ENCODE data around the gene STAP1. TPM values are rescaled to one million over a fixed set of nuclear protein-coding genes. Genes with fewer than 3 reads are reported as not detected.

STAP1 gene
- total and polyA plus RNA-seq, 4 donors = 0.03 to 0.51 (median 0.29) TPM

DNA sequence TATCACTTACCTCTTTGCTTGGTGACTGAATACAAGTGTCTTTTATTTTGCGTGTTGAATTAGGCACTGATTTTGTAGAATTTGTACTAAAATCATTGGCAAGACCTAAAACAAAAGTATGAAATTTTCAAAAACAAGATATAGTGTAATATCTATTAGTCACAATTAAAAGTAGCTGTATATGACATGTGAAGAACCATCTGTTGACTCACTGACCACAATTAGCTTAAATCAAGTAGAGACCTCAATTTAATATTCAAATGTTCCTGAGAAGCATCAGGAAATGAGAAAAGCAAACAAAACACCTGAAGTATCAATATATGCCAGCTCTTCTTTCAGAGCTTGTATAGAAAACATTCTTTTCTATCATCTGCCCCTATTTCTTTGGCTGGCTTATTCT, 18.7 kb upstream of the STAP1 start:
- no peak overlapping the region for H3K9ac ChIP-seq (ENCODE audit: low read depth in 1 of 2, low read length in 2 of 2)
- H3K27ac ChIP-seq (ENCODE audit: low read depth in 1 of 2, low read length in 2 of 2) = no peak overlapping the region
- H3K4me1 ChIP-seq (ENCODE audit: control insufficient read depth in 4 of 4, insufficient read depth in 4 of 4, low read length in 3 of 4) = peaks cover 1 to 28% (median 18%) of the 10 kb centered on the region in 4 donors
- WGBS = 96% methylated on average over 1 of the region's 1 CpG
- TF ChIP-seq, protein P1, sequence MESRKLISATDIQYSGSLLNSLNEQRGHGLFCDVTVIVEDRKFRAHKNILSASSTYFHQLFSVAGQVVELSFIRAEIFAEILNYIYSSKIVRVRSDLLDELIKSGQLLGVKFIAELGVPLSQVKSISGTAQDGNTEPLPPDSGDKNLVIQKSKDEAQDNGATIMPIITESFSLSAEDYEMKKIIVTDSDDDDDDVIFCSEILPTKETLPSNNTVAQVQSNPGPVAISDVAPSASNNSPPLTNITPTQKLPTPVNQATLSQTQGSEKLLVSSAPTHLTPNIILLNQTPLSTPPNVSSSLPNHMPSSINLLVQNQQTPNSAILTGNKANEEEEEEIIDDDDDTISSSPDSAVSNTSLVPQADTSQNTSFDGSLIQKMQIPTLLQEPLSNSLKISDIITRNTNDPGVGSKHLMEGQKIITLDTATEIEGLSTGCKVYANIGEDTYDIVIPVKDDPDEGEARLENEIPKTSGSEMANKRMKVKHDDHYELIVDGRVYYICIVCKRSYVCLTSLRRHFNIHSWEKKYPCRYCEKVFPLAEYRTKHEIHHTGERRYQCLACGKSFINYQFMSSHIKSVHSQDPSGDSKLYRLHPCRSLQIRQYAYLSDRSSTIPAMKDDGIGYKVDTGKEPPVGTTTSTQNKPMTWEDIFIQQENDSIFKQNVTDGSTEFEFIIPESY (IDR thresholded peaks at IDR 0.05) = no peak
- no peak for TF ChIP-seq RXRA (IDR thresholded peaks at IDR 0.05)
- TF ChIP-seq FOXA1 (IDR thresholded peaks at IDR 0.05) = no peak
- TF ChIP-seq JUND (IDR thresholded peaks at IDR 0.05) = no peak
- TF ChIP-seq YY1 (IDR thresholded peaks at IDR 0.05) = no peak
- no peak for TF ChIP-seq NR2F2 (IDR thresholded peaks at IDR 0.05)
- TF ChIP-seq, protein P2, sequence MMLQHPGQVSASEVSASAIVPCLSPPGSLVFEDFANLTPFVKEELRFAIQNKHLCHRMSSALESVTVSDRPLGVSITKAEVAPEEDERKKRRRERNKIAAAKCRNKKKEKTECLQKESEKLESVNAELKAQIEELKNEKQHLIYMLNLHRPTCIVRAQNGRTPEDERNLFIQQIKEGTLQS (IDR thresholded peaks at IDR 0.05) = no peak
- TF ChIP-seq, protein P3, sequence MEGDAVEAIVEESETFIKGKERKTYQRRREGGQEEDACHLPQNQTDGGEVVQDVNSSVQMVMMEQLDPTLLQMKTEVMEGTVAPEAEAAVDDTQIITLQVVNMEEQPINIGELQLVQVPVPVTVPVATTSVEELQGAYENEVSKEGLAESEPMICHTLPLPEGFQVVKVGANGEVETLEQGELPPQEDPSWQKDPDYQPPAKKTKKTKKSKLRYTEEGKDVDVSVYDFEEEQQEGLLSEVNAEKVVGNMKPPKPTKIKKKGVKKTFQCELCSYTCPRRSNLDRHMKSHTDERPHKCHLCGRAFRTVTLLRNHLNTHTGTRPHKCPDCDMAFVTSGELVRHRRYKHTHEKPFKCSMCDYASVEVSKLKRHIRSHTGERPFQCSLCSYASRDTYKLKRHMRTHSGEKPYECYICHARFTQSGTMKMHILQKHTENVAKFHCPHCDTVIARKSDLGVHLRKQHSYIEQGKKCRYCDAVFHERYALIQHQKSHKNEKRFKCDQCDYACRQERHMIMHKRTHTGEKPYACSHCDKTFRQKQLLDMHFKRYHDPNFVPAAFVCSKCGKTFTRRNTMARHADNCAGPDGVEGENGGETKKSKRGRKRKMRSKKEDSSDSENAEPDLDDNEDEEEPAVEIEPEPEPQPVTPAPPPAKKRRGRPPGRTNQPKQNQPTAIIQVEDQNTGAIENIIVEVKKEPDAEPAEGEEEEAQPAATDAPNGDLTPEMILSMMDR (IDR thresholded peaks at IDR 0.05; ENCODE audit: low read depth, low read length, missing input control) = no peak
- no peak for TF ChIP-seq SP1 (IDR thresholded peaks at IDR 0.05)
- TF ChIP-seq, protein P4, sequence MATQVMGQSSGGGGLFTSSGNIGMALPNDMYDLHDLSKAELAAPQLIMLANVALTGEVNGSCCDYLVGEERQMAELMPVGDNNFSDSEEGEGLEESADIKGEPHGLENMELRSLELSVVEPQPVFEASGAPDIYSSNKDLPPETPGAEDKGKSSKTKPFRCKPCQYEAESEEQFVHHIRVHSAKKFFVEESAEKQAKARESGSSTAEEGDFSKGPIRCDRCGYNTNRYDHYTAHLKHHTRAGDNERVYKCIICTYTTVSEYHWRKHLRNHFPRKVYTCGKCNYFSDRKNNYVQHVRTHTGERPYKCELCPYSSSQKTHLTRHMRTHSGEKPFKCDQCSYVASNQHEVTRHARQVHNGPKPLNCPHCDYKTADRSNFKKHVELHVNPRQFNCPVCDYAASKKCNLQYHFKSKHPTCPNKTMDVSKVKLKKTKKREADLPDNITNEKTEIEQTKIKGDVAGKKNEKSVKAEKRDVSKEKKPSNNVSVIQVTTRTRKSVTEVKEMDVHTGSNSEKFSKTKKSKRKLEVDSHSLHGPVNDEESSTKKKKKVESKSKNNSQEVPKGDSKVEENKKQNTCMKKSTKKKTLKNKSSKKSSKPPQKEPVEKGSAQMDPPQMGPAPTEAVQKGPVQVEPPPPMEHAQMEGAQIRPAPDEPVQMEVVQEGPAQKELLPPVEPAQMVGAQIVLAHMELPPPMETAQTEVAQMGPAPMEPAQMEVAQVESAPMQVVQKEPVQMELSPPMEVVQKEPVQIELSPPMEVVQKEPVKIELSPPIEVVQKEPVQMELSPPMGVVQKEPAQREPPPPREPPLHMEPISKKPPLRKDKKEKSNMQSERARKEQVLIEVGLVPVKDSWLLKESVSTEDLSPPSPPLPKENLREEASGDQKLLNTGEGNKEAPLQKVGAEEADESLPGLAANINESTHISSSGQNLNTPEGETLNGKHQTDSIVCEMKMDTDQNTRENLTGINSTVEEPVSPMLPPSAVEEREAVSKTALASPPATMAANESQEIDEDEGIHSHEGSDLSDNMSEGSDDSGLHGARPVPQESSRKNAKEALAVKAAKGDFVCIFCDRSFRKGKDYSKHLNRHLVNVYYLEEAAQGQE (IDR thresholded peaks at IDR 0.05) = no peak
- no peak for TF ChIP-seq FOXA2 (IDR thresholded peaks at IDR 0.05)
- no peak for TF ChIP-seq EGR1 (IDR thresholded peaks at IDR 0.05; ENCODE audit: low read depth in 2 of 2)
- TF ChIP-seq HNF4A (conservative IDR thresholded peaks at IDR 0.05) = no peak
- TF ChIP-seq, protein P5, sequence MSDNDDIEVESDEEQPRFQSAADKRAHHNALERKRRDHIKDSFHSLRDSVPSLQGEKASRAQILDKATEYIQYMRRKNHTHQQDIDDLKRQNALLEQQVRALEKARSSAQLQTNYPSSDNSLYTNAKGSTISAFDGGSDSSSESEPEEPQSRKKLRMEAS (IDR thresholded peaks at IDR 0.05) = no peak
- no peak for TF ChIP-seq RAD21 (IDR thresholded peaks at IDR 0.05)
- no peak for TF ChIP-seq GABPA (IDR thresholded peaks at IDR 0.05 in 1 of 2, conservative IDR thresholded peaks at IDR 0.05 in 1 of 2)
- no peak for TF ChIP-seq TAF1 (conservative IDR thresholded peaks at IDR 0.05)
- TF ChIP-seq HNF4G (IDR thresholded peaks at IDR 0.05) = no peak
- peaks cover 4 to 27% (median 20%) of the 10 kb centered on the region in 4 donors for H3K36me3 ChIP-seq (ENCODE audit: control insufficient read depth in 4 of 4, insufficient read depth in 3 of 4, low read depth in 1 of 4, low read length in 3 of 4)
- no peaks in the 10 kb centered on the region for H3K9me3 ChIP-seq (ENCODE audit: control insufficient read depth in 4 of 4, low read length in 3 of 4)
- no peak overlapping the region for H3K4me3 ChIP-seq (ENCODE audit: low read depth in 1 of 3, low read length in 3 of 3)
- DNase-seq (ENCODE audit: low spot score) = no peak
- H3K27me3 ChIP-seq (ENCODE audit: control insufficient read depth in 4 of 4, insufficient read depth in 4 of 4, low read length in 3 of 4) = no peaks in the 10 kb centered on the region
